ENCODE results near the gene TSEN54. TPM values are rescaled to one million over a fixed set of nuclear protein-coding genes. Genes with fewer than 3 reads are reported as not detected.

The TSEN54 gene
- total and polyA plus RNA-seq, 2 experiments from 2014 or later = 42.5 to 52.3 TPM

GRCh38 chr17:75489511-75489955 is 26.8 kb upstream of the TSEN54 start:
- H3K79me2 ChIP-seq = peaks cover 6% of the 10 kb centered on the region
- peaks cover 10% of the 10 kb centered on the region for H4K20me1 ChIP-seq (ENCODE audit: insufficient read depth, poor library complexity, severe bottlenecking)
- no peaks in the 10 kb centered on the region for H3K4me1 ChIP-seq (ENCODE audit: insufficient read depth)
- DNase-seq (ENCODE audit: low spot score) = no peak
- WGBS (ENCODE audit: low lambda C conversion rate, missing lambda C conversion rate) = 80% methylated on average over 14 of the region's 14 CpGs
- H3K4me2 ChIP-seq = no peak overlapping the region
- H3K4me3 ChIP-seq = no peak overlapping the region
- no peak overlapping the region for H2AFZ ChIP-seq
- H3K9me3 ChIP-seq (ENCODE audit: low read depth) = no peaks in the 10 kb centered on the region
- no peaks in the 10 kb centered on the region for H3K27me3 ChIP-seq
- H3K36me3 ChIP-seq (replicated peaks; ENCODE audit: insufficient read depth, low read depth) = no peaks in the 10 kb centered on the region
- H3K27ac ChIP-seq = no peak overlapping the region
- TF ChIP-seq CTCF (IDR thresholded peaks at IDR 0.05; ENCODE audit: poor library complexity) (no peak), EZH2phosphoT487 (IDR thresholded peaks at IDR 0.05; ENCODE audit: low read depth, severe bottlenecking, unreplicated experiment) (no peak), EZH2 (IDR thresholded peaks at IDR 0.05; ENCODE audit: borderline replicate concordance) (no peak)
- no peaks in the 10 kb centered on the region for H3K9me2 ChIP-seq (replicated peaks; ENCODE audit: insufficient read depth)

- Histone ChIP-seq H3K9me3 (ENCODE audit: low read depth) (no peaks in the 10 kb centered on the region), H2AFZ (no peak overlapping the region), H3K27me3 (no peaks in the 10 kb centered on the region), H3K4me1 (ENCODE audit: insufficient read depth) (no peaks in the 10 kb centered on the region), H4K20me1 (ENCODE audit: insufficient read depth, poor library complexity, severe bottlenecking) (peaks cover 3% of the 10 kb centered on the region), H3K4me3 (no peak overlapping the region), H3K79me2 (no peaks in the 10 kb centered on the region), H3K27ac (no peak overlapping the region), H3K4me2 (no peak overlapping the region), H3K9me2 (replicated peaks; ENCODE audit: insufficient read depth) (no peaks in the 10 kb centered on the region), H3K36me3 (replicated peaks; ENCODE audit: insufficient read depth, low read depth) (no peaks in the 10 kb centered on the region)
- no peak for DNase-seq (ENCODE audit: low spot score)
- TF ChIP-seq CTCF (IDR thresholded peaks at IDR 0.05; ENCODE audit: poor library complexity) = no peak
- no peak for TF ChIP-seq EZH2 (IDR thresholded peaks at IDR 0.05; ENCODE audit: borderline replicate concordance)
- no peak for TF ChIP-seq EZH2phosphoT487 (IDR thresholded peaks at IDR 0.05; ENCODE audit: low read depth, severe bottlenecking, unreplicated experiment)
- WGBS (ENCODE audit: low lambda C conversion rate, missing lambda C conversion rate) = 92% methylated on average over 14 of the region's 14 CpGs
Observed at GRCh38 chr17:75490173-75490743, 26.1 kb upstream of the TSEN54 start.

GRCh38 chr17:75490953-75491649 is 25.2 kb upstream of the TSEN54 start:
- TF ChIP-seq EZH2 (IDR thresholded peaks at IDR 0.05; ENCODE audit: borderline replicate concordance) = no peak
- no peak for TF ChIP-seq EZH2phosphoT487 (IDR thresholded peaks at IDR 0.05; ENCODE audit: low read depth, severe bottlenecking, unreplicated experiment)
- no peak for TF ChIP-seq CTCF (IDR thresholded peaks at IDR 0.05; ENCODE audit: poor library complexity)
- no peaks in the 10 kb centered on the region for H4K20me1 ChIP-seq (ENCODE audit: insufficient read depth, poor library complexity, severe bottlenecking)
- WGBS (ENCODE audit: low lambda C conversion rate, missing lambda C conversion rate) = 96% methylated on average over 19 of the region's 19 CpGs
- no peaks in the 10 kb centered on the region for H3K4me1 ChIP-seq (ENCODE audit: insufficient read depth)
- H3K27ac ChIP-seq = no peak overlapping the region
- no peaks in the 10 kb centered on the region for H3K36me3 ChIP-seq (replicated peaks; ENCODE audit: insufficient read depth, low read depth)
- H3K4me3 ChIP-seq = no peak overlapping the region
- no peaks in the 10 kb centered on the region for H3K79me2 ChIP-seq
- H3K9me3 ChIP-seq (ENCODE audit: low read depth) = no peaks in the 10 kb centered on the region
- H3K4me2 ChIP-seq = no peak overlapping the region
- H3K9me2 ChIP-seq (replicated peaks; ENCODE audit: insufficient read depth) = no peaks in the 10 kb centered on the region
- H2AFZ ChIP-seq = no peak overlapping the region
- no peaks in the 10 kb centered on the region for H3K27me3 ChIP-seq
- DNase-seq (ENCODE audit: low spot score) = no peak

All from hepatocyte (in vitro differentiated cells).